WTC11 (cell line): ENCODE data around the gene MAPT.

Source experiments
- ATF3 ChIP-seq: sonication (generic); formaldehyde crosslinking; conservative IDR thresholded peaks from 2 replicates; pipeline ENCODE4 v1.8.1; 2022; ENCODE audit warnings: mild to moderate bottlenecking, missing genetic modification reagents
- CREM ChIP-seq: sonication (generic); formaldehyde crosslinking; IDR thresholded peaks from 2 replicates; pipeline ENCODE4 v1.8.1; 2022; ENCODE audit warnings: mild to moderate bottlenecking, missing genetic modification reagents, moderate library complexity
- CTCF ChIP-seq: fragments of 200-600 bp; IDR thresholded peaks from 2 replicates; pipeline ENCODE4 v1.8.0; 2022; ENCODE audit warnings: antibody characterized with exemption
- ESRRA ChIP-seq: sonication (generic); formaldehyde crosslinking; IDR thresholded peaks from 2 replicates; pipeline ENCODE4 v1.8.1; 2022; ENCODE audit warnings: mild to moderate bottlenecking, missing genetic modification reagents, borderline replicate concordance
- ETV6 ChIP-seq: sonication (generic); formaldehyde crosslinking; IDR thresholded peaks from 2 replicates; pipeline ENCODE4 v1.8.1; 2022; ENCODE audit warnings: mild to moderate bottlenecking, missing genetic modification reagents
- KAT7 ChIP-seq: sonication (generic); formaldehyde crosslinking; IDR thresholded peaks from 2 replicates; pipeline ENCODE4 v1.8.1; 2023; ENCODE audit warnings: missing genetic modification reagents, mild to moderate bottlenecking, borderline replicate concordance
- MAX ChIP-seq: sonication (generic); formaldehyde crosslinking; IDR thresholded peaks from 2 replicates; pipeline ENCODE4 v1.8.0; 2022; ENCODE audit warnings: mild to moderate bottlenecking, missing genetic modification reagents
- NFYB ChIP-seq: sonication (generic); formaldehyde crosslinking; conservative IDR thresholded peaks from 2 replicates; pipeline ENCODE4 v1.8.0; 2022; ENCODE audit warnings: low read depth, missing genetic modification reagents
- RORB ChIP-seq: fragments of 250-450 bp; sonication (Bioruptor Pico); IDR thresholded peaks from 2 replicates; pipeline ENCODE4 v1.9.0; 2021; ENCODE audit warnings: mild to moderate bottlenecking
- SMAD3 ChIP-seq: sonication (generic); formaldehyde crosslinking; IDR thresholded peaks from 2 replicates; pipeline ENCODE4 v1.8.0; 2022; ENCODE audit warnings: missing genetic modification reagents, mild to moderate bottlenecking, borderline replicate concordance
- SP1 ChIP-seq: sonication (generic); formaldehyde crosslinking; conservative IDR thresholded peaks from 2 replicates; pipeline ENCODE4 v1.8.1; 2022; ENCODE audit warnings: missing genetic modification reagents
- TEAD4 ChIP-seq: sonication (generic); formaldehyde crosslinking; IDR thresholded peaks from 2 replicates; pipeline ENCODE4 v1.8.0; 2022; ENCODE audit warnings: mild to moderate bottlenecking, missing genetic modification reagents
- ZNF121 ChIP-seq: sonication (generic); formaldehyde crosslinking; IDR thresholded peaks from 2 replicates; pipeline ENCODE4 v1.8.0; 2023; ENCODE audit warnings: missing genetic modification reagents
- ZNF219 ChIP-seq: sonication (generic); formaldehyde crosslinking; IDR thresholded peaks from 2 replicates; pipeline ENCODE4 v1.8.0; 2023; ENCODE audit warnings: missing genetic modification reagents, mild to moderate bottlenecking, borderline replicate concordance

DNA sequence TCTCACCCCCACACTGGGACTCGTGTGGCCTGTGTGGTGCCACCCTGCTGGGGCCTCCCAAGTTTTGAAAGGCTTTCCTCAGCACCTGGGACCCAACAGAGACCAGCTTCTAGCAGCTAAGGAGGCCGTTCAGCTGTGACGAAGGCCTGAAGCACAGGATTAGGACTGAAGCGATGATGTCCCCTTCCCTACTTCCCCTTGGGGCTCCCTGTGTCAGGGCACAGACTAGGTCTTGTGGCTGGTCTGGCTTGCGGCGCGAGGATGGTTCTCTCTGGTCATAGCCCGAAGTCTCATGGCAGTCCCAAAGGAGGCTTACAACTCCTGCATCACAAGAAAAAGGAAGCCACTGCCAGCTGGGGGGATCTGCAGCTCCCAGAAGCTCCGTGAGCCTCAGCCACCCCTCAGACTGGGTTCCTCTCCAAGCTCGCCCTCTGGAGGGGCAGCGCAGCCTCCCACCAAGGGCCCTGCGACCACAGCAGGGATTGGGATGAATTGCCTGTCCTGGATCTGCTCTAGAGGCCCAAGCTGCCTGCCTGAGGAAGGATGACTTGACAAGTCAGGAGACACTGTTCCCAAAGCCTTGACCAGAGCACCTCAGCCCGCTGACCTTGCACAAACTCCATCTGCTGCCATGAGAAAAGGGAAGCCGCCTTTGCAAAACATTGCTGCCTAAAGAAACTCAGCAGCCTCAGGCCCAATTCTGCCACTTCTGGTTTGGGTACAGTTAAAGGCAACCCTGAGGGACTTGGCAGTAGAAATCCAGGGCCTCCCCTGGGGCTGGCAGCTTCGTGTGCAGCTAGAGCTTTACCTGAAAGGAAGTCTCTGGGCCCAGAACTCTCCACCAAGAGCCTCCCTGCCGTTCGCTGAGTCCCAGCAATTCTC, 132.1 kb downstream of the MAPT start:
- TF ChIP-seq ZNF219 (CRISPR knock-in tag) (no peak), ESRRA (CRISPR knock-in tag) (no peak), ETV6 (CRISPR knock-in tag) (no peak), NFYB (CRISPR knock-in tag) (no peak), ATF3 (CRISPR knock-in tag) (no peak), CTCF (no peak), CREM (CRISPR knock-in tag) (no peak), SP1 (no peak), MAX (CRISPR knock-in tag) (no peak), TEAD4 (CRISPR knock-in tag) (no peak), RORB (CRISPR knock-in tag) (no peak), ZNF121 (CRISPR knock-in tag) (no peak), KAT7 (CRISPR knock-in tag) (no peak), SMAD3 (CRISPR knock-in tag) (no peak)
